ENCODE data around the gene ZBTB2. TPM values are rescaled to one million over a fixed set of nuclear protein-coding genes. Genes with fewer than 3 reads are reported as not detected.

Gene ZBTB2
- total RNA-seq, 1 donor from 2014 or later = 17.5 TPM

DNA sequence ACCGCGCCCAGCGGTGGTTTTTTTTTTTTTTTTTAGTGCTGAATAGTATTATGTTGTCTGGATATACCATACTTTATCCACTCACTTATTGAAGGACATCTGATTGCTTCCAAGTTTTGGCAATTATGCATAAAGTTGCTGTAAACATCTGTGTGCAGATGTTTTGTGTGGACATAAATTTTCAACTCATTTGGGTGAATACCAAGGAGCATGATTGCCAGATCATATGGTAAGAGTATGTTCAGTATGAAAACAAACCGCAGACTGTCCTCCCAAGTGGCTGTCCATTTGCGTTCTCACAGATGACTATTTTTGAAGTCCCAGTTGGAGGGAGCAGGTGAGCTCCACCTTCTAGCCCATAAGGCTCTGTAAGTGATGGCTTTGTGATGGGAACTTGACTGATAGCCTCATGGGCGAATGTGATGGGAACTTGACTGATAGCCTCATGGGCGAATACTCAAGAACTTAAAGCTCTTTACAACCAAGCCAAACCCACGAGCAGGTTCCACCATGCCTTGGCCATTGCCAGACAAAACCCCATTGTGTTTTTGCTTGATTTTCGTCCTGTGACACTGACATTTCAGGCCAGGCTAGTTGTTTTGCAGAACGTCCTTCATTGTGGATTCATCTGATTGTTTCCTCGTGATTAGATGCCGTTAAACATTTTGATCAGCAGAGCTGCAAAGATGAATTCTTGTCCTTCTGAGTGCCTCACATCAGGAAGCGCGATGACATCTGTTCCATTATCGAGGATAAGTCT, 51.0 kb downstream of the ZBTB2 start:
- H3K4me3 Mint-ChIP-seq = no peak overlapping the region
- TF ChIP-seq, protein P1, sequence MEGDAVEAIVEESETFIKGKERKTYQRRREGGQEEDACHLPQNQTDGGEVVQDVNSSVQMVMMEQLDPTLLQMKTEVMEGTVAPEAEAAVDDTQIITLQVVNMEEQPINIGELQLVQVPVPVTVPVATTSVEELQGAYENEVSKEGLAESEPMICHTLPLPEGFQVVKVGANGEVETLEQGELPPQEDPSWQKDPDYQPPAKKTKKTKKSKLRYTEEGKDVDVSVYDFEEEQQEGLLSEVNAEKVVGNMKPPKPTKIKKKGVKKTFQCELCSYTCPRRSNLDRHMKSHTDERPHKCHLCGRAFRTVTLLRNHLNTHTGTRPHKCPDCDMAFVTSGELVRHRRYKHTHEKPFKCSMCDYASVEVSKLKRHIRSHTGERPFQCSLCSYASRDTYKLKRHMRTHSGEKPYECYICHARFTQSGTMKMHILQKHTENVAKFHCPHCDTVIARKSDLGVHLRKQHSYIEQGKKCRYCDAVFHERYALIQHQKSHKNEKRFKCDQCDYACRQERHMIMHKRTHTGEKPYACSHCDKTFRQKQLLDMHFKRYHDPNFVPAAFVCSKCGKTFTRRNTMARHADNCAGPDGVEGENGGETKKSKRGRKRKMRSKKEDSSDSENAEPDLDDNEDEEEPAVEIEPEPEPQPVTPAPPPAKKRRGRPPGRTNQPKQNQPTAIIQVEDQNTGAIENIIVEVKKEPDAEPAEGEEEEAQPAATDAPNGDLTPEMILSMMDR (conservative IDR thresholded peaks at IDR 0.05) = no peak
- H3K27ac Mint-ChIP-seq (ENCODE audit: unreplicated experiment) = no peak overlapping the region
- H3K4me1 Mint-ChIP-seq = peaks cover 25% of the 10 kb centered on the region
- no peak for DNase-seq (ENCODE audit: low read depth, low spot score)
- H3K36me3 Mint-ChIP-seq (ENCODE audit: low read depth) = peaks cover 6% of the 10 kb centered on the region
- no peaks in the 10 kb centered on the region for H3K27me3 Mint-ChIP-seq (ENCODE audit: low read depth)
- no peaks in the 10 kb centered on the region for H3K9me3 Mint-ChIP-seq

DNA sequence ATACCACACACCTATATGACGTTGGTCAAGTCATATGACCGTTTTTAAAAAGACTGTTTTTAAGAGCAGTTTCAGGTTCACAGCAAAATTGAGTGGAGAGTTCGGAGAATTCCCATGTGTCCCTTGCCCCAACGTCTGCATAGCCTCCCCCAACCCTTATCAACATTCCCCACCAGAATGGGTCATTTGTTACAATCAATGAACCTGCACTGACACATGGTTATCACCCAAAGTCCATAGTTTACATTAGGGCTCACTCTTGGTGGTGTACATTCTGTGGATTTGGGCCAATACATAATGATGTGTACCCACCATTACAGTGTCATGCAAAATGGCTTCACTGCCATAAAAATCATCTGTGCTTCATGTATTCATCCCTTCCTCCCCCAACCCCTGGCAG, 52.0 kb downstream of the ZBTB2 start:
- no peak for DNase-seq (ENCODE audit: low read depth, low spot score)
- peaks cover 30% of the 10 kb centered on the region for H3K4me1 Mint-ChIP-seq
- H3K4me3 Mint-ChIP-seq = no peak overlapping the region
- H3K27ac Mint-ChIP-seq (ENCODE audit: unreplicated experiment) = no peak overlapping the region
- H3K36me3 Mint-ChIP-seq (ENCODE audit: low read depth) = peaks cover 6% of the 10 kb centered on the region
- H3K27me3 Mint-ChIP-seq (ENCODE audit: low read depth) = no peaks in the 10 kb centered on the region
- H3K9me3 Mint-ChIP-seq = no peaks in the 10 kb centered on the region
- TF ChIP-seq, protein P1 (conservative IDR thresholded peaks at IDR 0.05) = no peak

DNA sequence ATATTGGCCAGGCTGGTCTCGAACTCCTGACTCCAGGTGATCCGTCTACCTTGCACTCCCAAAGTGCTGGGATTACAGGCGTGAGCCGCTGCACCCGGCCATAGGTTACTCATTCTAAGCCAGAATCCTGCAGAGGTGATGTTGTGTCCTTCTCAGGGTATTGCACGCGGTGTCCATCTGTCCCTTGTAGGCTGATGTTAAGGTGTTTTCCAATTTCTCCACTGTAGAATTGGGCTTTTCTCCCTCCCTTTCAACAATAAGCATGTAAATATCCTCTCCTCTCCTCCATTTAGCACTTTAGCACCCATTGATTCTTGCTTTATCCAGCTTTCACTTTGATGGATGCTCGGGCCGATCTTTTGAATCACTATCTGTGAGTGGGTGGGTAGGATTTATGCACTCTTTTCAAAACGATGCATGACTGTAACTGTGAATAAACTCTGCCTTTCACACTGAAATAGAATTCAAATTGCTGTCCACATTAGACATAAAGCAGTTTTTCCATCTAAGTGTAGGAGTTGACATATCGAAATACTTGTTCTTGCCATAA, 52.6 kb downstream of the ZBTB2 start:
- no peak for DNase-seq (ENCODE audit: low read depth, low spot score)
- Mint-ChIP-seq H3K27me3 (ENCODE audit: low read depth) (no peaks in the 10 kb centered on the region), H3K4me3 (no peak overlapping the region), H3K4me1 (peaks cover 29% of the 10 kb centered on the region), H3K27ac (ENCODE audit: unreplicated experiment) (peak overlapping the region; percentile 17), H3K36me3 (ENCODE audit: low read depth) (peaks cover 6% of the 10 kb centered on the region), H3K9me3 (no peaks in the 10 kb centered on the region)
- TF ChIP-seq, protein P1 (conservative IDR thresholded peaks at IDR 0.05) = no peak

DNA sequence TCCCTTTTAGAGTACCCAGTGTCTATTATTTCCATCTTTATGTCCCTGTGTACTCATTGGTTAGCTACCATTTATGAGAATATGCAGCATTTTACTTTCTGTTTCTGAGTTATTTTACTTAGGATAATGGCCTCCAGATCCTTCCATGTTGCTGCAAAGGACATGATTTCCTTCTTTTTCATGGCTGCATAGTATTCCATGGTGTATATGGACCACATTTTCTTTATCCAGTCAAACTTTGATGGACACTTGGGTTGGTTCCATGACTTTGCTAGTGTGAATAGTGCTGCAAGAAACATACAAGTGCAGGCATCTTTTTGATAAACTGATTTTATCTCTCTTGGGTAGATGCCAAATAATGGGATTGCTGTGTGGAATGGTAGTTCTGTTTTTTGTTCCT, 55.4 kb downstream of the ZBTB2 start:
- TF ChIP-seq, protein P1 (conservative IDR thresholded peaks at IDR 0.05) = no peak
- H3K27me3 Mint-ChIP-seq (ENCODE audit: low read depth) = no peaks in the 10 kb centered on the region
- no peak for DNase-seq (ENCODE audit: low read depth, low spot score)
- H3K4me1 Mint-ChIP-seq = peaks cover 45% of the 10 kb centered on the region
- H3K27ac Mint-ChIP-seq (ENCODE audit: unreplicated experiment) = no peak overlapping the region
- no peaks in the 10 kb centered on the region for H3K9me3 Mint-ChIP-seq
- H3K36me3 Mint-ChIP-seq (ENCODE audit: low read depth) = peaks cover 9% of the 10 kb centered on the region
- H3K4me3 Mint-ChIP-seq = no peak overlapping the region

DNA sequence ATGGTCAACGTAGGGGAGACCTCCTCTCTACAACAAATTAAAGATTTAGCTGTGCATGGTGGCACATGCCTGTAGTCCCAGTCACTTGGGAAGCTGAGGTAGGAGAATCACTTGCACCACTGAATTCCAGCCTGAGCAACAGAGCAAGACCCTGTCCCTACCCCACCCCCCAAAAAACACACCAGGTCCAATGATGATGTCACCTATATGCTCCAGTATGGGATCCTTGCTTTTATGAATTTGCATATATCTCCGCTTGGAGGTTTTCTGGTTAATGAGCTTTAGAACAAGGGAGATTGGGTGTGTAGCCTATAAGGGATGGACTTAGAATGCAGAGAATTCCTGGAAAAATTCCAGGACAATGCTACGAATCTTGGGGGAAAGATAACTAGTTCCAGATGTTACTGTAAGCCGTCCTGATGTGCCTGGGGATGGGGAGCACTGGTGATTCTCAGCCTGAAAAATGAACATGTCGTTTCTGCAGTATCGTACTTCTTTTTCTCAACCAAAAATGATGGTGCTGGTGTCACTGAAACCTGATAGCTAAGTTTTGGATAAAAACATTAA, 61.1 kb downstream of the ZBTB2 start:
- DNase-seq (ENCODE audit: low read depth, low spot score) = no peak
- Mint-ChIP-seq H3K4me1 (peaks cover 34% of the 10 kb centered on the region), H3K27me3 (ENCODE audit: low read depth) (peaks cover 7% of the 10 kb centered on the region), H3K9me3 (no peaks in the 10 kb centered on the region), H3K36me3 (ENCODE audit: low read depth) (peaks cover 3% of the 10 kb centered on the region), H3K4me3 (no peak overlapping the region), H3K27ac (ENCODE audit: unreplicated experiment) (no peak overlapping the region)
- TF ChIP-seq, protein P1 (conservative IDR thresholded peaks at IDR 0.05) = no peak
